Neuronal stem cell (in vitro differentiated cells): ENCODE data around the gene SLC17A9.

Experiments used
- DNase-seq: peaks from one replicate; pipeline ENCODE4 v3.0.0-alpha.2; 2013; ENCODE audit warnings: low spot score
- H2AFZ ChIP-seq: one replicate; pipeline ENCODE4 v1.6.1; 2013; ENCODE audit warnings: mild to moderate bottlenecking, low read length, inconsistent platforms
- H2AK5ac ChIP-seq: 2 replicates; pipeline ENCODE4 v1.6.1; 2013; ENCODE audit warnings: low read depth, mild to moderate bottlenecking, inconsistent platforms, low read length, moderate library complexity, mixed read lengths
- H2BK120ac ChIP-seq: 2 replicates; pipeline ENCODE4 v1.6.1; 2013; ENCODE audit warnings: low read depth, mild to moderate bottlenecking, inconsistent platforms, low read length, moderate library complexity, mixed read lengths
- H2BK12ac ChIP-seq: one replicate; pipeline ENCODE4 v1.6.1; 2013; ENCODE audit warnings: low read length, inconsistent platforms
- H2BK15ac ChIP-seq: 2 replicates; pipeline ENCODE4 v1.6.1; 2013; ENCODE audit warnings: mild to moderate bottlenecking, low read length, inconsistent platforms, mixed read lengths
- H2BK5ac ChIP-seq: one replicate; pipeline ENCODE4 v1.6.1; 2013; ENCODE audit warnings: inconsistent platforms, mild to moderate bottlenecking, low read length, moderate library complexity
- H3K14ac ChIP-seq: one replicate; pipeline ENCODE4 v1.6.1; 2013; ENCODE audit warnings: low read length, inconsistent platforms
- H3K18ac ChIP-seq: 2 replicates; pipeline ENCODE4 v1.6.1; 2013; ENCODE audit warnings: low read length, inconsistent platforms
- H3K23ac ChIP-seq: 2 replicates; pipeline ENCODE4 v1.6.1; 2013; ENCODE audit warnings: low read depth, mild to moderate bottlenecking, mixed read lengths, low read length, inconsistent platforms; ENCODE audit not compliant: poor library complexity
- H3K27ac ChIP-seq: replicated peaks from 3 replicates; pipeline ENCODE4 v1.5.1; 2013; ENCODE audit warnings: low read length, inconsistent platforms
- H3K27me3 ChIP-seq, 3 experiments: 2 replicates each; pipeline ENCODE4 v1.6.1; 2013; ENCODE audit warnings: low read length in 3 of 3, mild to moderate bottlenecking in 2 of 3, inconsistent platforms in 1 of 3, low read depth in 1 of 3, mixed read lengths in 1 of 3, moderate library complexity in 1 of 3; ENCODE audit not compliant: control insufficient read depth in 3 of 3, insufficient read depth in 3 of 3
- H3K36me3 ChIP-seq, 2 donors: replicated peaks in 1 of 2; 2 replicates each; pipeline ENCODE4 v1.6.1; 2013; ENCODE audit warnings: low read length in 2 of 2; ENCODE audit not compliant: control insufficient read depth in 2 of 2, insufficient read depth in 2 of 2
- H3K4ac ChIP-seq: 2 replicates; pipeline ENCODE4 v1.6.1; 2013; ENCODE audit warnings: inconsistent platforms, mild to moderate bottlenecking, low read length, moderate library complexity
- H3K4me1 ChIP-seq, 2 donors: 1 replicate in 1 of 2; 2 replicates in 1 of 2; pipeline ENCODE4 v1.6.1; 2013; ENCODE audit warnings: low read length in 2 of 2, low read depth in 1 of 2; ENCODE audit not compliant: control insufficient read depth in 2 of 2, insufficient read depth in 1 of 2
- H3K4me2 ChIP-seq: one replicate; pipeline ENCODE4 v1.6.1; 2013; ENCODE audit warnings: mild to moderate bottlenecking, low read length, inconsistent platforms; ENCODE audit not compliant: insufficient read depth, poor library complexity, severe bottlenecking
- H3K4me3 ChIP-seq, 2 donors: 2 replicates each; pipeline ENCODE4 v1.5.1; 2013; ENCODE audit warnings: low read length in 2 of 2, mild to moderate bottlenecking in 2 of 2, inconsistent platforms in 1 of 2, moderate library complexity in 1 of 2
- H3K79me1 ChIP-seq: one replicate; pipeline ENCODE4 v1.6.1; 2013; ENCODE audit warnings: low read depth, mild to moderate bottlenecking, inconsistent platforms, low read length, moderate library complexity
- H3K9ac ChIP-seq: one replicate; pipeline ENCODE4 v1.6.1; 2013; ENCODE audit warnings: mild to moderate bottlenecking, low read depth, low read length, inconsistent platforms; ENCODE audit not compliant: poor library complexity
- H3K9me3 ChIP-seq, 2 donors: replicated peaks in 1 of 2; 2 replicates each; pipeline versions ENCODE3 to v1.6.1; 2013; ENCODE audit warnings: low read length in 2 of 2, mild to moderate bottlenecking in 2 of 2, inconsistent platforms in 1 of 2, low read depth in 1 of 2, mixed read lengths in 1 of 2, moderate library complexity in 1 of 2; ENCODE audit not compliant: control insufficient read depth in 2 of 2, insufficient read depth in 1 of 2
- H4K8ac ChIP-seq: one replicate; pipeline ENCODE4 v1.6.1; 2013; ENCODE audit warnings: low read depth, mild to moderate bottlenecking, inconsistent platforms, low read length, moderate library complexity
- H4K91ac ChIP-seq: one replicate; pipeline ENCODE4 v1.6.1; 2013; ENCODE audit warnings: low read length, low read depth, mild to moderate bottlenecking, inconsistent platforms; ENCODE audit not compliant: poor library complexity
- WGBS, 2 donors: extraction: QIAGEN DNeasy Blood & Tissue Kit; methylation state at CpG; one replicate each; pipeline ENCODE4 v1.1.7; 2013; ENCODE audit warnings: missing lambda C conversion rate in 2 of 2, mixed read lengths in 1 of 2; ENCODE audit not compliant: insufficient read length in 2 of 2, insufficient replicate concordance in 1 of 2; ENCODE audit errors: extremely low coverage in 2 of 2; 5-methylcytosine and 5-hydroxymethylcytosine counted together

Gene SLC17A9

DNA sequence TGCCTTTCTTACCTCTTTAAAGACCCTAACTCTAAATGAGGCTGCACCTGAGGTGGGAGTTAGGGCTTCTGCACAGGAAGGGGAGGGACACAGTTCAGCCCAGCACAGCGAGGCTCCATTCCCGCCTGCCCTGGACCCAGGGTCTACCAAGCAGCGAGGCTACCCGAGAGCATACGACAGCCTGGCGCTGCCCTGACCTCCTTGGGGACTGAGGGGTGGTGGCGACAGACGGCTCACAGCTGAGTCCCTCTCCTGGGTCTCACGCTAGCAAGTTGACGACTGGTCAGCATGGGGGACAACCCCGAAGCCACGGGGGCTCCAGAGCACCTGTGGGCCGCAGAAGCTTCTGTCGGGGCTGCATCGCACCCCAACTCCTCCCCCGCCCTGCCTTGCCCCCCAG, 24.4 kb downstream of the SLC17A9 start:
- no peaks in the 10 kb centered on the region for H3K36me3 ChIP-seq
- no peak overlapping the region for H3K14ac ChIP-seq
- WGBS, 2 donors, result no CpG with 5 or more reads among the region's 16 CpGs
- peaks cover 14 to 96% (median 38%) of the 10 kb centered on the region in 3 experiments for H3K27me3 ChIP-seq
- H3K4me3 ChIP-seq, result no peak overlapping the region
- peaks cover 0 to 2% of the 10 kb centered on the region in 2 donors for H3K9me3 ChIP-seq
- no peak overlapping the region for H3K9ac ChIP-seq
- no peak overlapping the region for H4K8ac ChIP-seq
- no peak for DNase-seq
- no peak overlapping the region for H2BK5ac ChIP-seq
- peak overlapping the region; percentile 80 for H3K23ac ChIP-seq
- H2AFZ ChIP-seq, result no peak overlapping the region
- H3K27ac ChIP-seq, result no peak overlapping the region
- H2BK15ac ChIP-seq, result peak overlapping the region; percentile 25
- no peak overlapping the region for H3K4me2 ChIP-seq
- peak overlapping the region; percentile 33 for H2BK12ac ChIP-seq
- H3K4me1 ChIP-seq, result peaks cover 24 to 28% of the 10 kb centered on the region in 2 donors
- H3K4ac ChIP-seq, result no peak overlapping the region
- H2BK120ac ChIP-seq, result no peak overlapping the region
- H4K91ac ChIP-seq, result no peak overlapping the region
- no peaks in the 10 kb centered on the region for H3K79me1 ChIP-seq
- H2AK5ac ChIP-seq, result peak overlapping the region; percentile 48
- peak overlapping the region; percentile 15 for H3K18ac ChIP-seq

DNA sequence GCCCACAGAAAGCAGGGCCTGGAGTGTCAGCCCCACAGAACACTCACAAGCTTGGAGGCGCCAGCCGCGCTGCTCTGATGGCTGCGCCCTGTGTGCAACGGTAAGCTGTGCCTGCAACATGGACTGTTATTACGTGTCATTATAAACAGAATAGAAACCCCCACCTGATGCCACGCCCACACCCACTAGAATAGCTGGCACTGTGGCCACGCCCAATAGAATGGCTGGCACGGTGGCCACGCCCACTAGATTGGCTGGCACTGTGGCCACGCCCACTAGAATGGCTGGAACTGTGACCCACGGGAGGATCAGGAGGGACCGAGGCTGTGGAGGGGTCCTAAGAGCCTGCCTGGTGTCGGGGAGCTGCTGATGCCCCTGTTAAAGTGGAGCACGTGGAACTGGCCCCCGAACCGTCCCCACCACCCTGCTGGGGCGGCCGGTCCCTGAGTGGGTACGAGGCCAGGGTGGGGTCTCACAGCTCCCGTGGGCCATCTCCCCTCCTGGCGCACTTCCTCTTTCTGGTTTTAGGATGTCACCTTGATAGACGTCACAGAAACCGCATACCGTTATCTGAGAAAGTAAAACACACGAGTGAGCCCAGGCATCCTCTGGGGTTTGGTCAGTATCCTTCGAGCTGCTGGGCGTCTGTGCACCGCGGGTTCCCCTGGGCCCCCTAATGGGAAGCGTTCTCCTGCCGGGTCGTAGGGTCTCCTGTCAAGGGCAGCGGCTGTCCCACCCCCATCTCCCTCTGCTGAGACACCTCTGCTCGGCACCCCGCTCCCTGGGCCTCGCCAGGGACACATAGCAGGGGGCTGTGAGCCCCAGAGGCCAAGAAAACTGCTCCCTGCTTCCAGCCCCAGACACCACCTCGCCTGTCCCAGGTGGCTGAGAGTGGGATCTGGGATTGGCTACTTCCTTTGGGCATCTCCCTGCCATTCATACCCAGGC, 25.4 kb downstream of the SLC17A9 start:
- peak overlapping the region; percentile 77 for H2BK15ac ChIP-seq
- peak overlapping the region; percentile 54 for H3K9ac ChIP-seq
- peak overlapping the region; percentile 72 for H3K18ac ChIP-seq
- peak overlapping the region; percentile 95 for H3K14ac ChIP-seq
- no peak overlapping the region for H3K4me2 ChIP-seq
- WGBS, 2 donors, result no CpG with 5 or more reads among the region's 38 CpGs
- H4K91ac ChIP-seq, result no peak overlapping the region
- H3K36me3 ChIP-seq, result no peaks in the 10 kb centered on the region
- peaks cover 11 to 98% (median 29%) of the 10 kb centered on the region in 3 experiments for H3K27me3 ChIP-seq
- peak overlapping the region; percentile 93 for H2AK5ac ChIP-seq
- H3K4me1 ChIP-seq, result peaks cover 26 to 29% of the 10 kb centered on the region in 2 donors
- H2BK5ac ChIP-seq, result peak overlapping the region; percentile 87
- H4K8ac ChIP-seq, result no peak overlapping the region
- H3K79me1 ChIP-seq, result no peaks in the 10 kb centered on the region
- no peak overlapping the region for H3K27ac ChIP-seq
- no peak overlapping the region for H3K4ac ChIP-seq
- no peak overlapping the region for H3K4me3 ChIP-seq
- H2BK120ac ChIP-seq, result no peak overlapping the region
- no peak overlapping the region for H3K23ac ChIP-seq
- H3K9me3 ChIP-seq, result no peaks in the 10 kb centered on the region
- H2AFZ ChIP-seq, result no peak overlapping the region
- no peak for DNase-seq
- H2BK12ac ChIP-seq, result peak overlapping the region; percentile 73

DNA sequence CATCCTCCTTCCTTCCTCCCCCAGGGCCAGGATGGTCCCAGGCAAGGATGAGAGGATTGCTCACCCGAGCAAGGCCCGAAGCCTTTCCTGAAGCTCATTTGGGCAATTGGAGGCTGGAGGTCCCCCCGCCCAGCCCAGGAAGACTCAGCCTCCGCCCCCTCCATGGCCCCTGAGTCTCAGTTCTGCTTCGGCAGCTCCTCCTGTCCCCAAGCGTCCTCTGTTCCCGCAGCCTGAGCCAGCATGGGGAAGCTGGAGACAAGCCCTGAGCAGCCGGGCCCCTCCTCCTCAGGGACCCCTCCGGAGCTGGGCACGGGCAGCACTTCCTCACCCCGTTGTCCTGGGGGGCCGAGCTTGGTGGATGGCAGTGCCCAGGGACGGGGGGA, 26.0 kb downstream of the SLC17A9 start:
- DNase-seq, result no peak
- H3K9ac ChIP-seq, result no peak overlapping the region

DNA sequence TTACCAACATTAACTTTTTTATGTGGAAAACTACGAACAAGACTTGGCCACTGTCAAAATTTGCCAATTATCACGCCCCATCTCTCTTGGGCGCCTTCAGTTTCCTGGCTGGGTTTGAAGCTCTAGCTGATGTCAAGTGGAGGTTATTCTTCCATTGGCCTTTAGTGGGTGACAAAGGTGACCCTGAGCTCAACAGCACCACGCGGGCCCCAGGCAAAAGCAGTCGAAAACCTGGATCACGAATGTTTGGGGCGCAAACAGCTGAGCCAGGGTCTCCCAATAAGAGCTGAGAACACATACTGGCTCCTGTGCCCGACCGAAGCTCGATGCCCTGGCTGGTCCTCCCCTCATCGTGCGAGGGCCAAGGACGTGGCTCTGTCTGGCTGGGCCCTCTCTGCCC, 26.8 kb downstream of the SLC17A9 start:
- Histone ChIP-seq H2BK120ac (no peak overlapping the region), H2AK5ac (no peak overlapping the region), H2BK12ac (no peak overlapping the region), H2AFZ (no peak overlapping the region), H3K9me3 (no peaks in the 10 kb centered on the region), H4K8ac (no peak overlapping the region), H3K36me3 (no peaks in the 10 kb centered on the region), H3K23ac (no peak overlapping the region), H3K14ac (peak overlapping the region; percentile 5), H3K27me3 (peaks cover 0 to 84% (median 16%) of the 10 kb centered on the region in 3 experiments), H4K91ac (no peak overlapping the region), H2BK15ac (no peak overlapping the region), H3K79me1 (no peaks in the 10 kb centered on the region), H2BK5ac (no peak overlapping the region), H3K18ac (peak overlapping the region; percentile 63), H3K4me3 (no peak overlapping the region), H3K4ac (no peak overlapping the region), H3K9ac (peak overlapping the region; percentile 65), H3K27ac (no peak overlapping the region), H3K4me1 (peaks cover 28 to 29% of the 10 kb centered on the region in 2 donors), H3K4me2 (no peak overlapping the region)
- no peak for DNase-seq
- no CpG with 5 or more reads among the region's 14 CpGs for WGBS, 2 donors

More for the DNA sequence above, 26.0 kb downstream of the SLC17A9 start:
- Histone ChIP-seq H3K14ac (peak overlapping the region; percentile 50), H3K4me2 (no peak overlapping the region), H2BK15ac (peak overlapping the region; percentile 77), H3K27me3 (peaks cover 5 to 92% (median 23%) of the 10 kb centered on the region in 3 experiments), H2BK120ac (no peak overlapping the region), H3K4me3 (no peak overlapping the region), H3K4me1 (peaks cover 23 to 25% of the 10 kb centered on the region in 2 donors), H3K27ac (no peak overlapping the region), H3K79me1 (no peaks in the 10 kb centered on the region), H2AK5ac (peak overlapping the region; percentile 93), H3K36me3 (no peaks in the 10 kb centered on the region), H3K18ac (peak overlapping the region; percentile 86), H4K91ac (no peak overlapping the region), H2BK5ac (peak overlapping the region; percentile 87), H2BK12ac (peak overlapping the region; percentile 92), H2AFZ (no peak overlapping the region), H3K23ac (peak overlapping the region; percentile 69), H3K9me3 (no peaks in the 10 kb centered on the region), H4K8ac (no peak overlapping the region), H3K4ac (no peak overlapping the region)
- no CpG with 5 or more reads among the region's 13 CpGs for WGBS, 2 donors
